ENCODE measurements around the gene RFX3. TPM values are rescaled to one million over a fixed set of nuclear protein-coding genes. Genes with fewer than 3 reads are reported as not detected.

Gene RFX3
- 0.89 to 2.1 TPM (median 1.6 TPM) in 5 replicates for total RNA-seq (2022; extraction: Qiagen RNA extraction; ENCODE audit: low read depth)

DNA sequence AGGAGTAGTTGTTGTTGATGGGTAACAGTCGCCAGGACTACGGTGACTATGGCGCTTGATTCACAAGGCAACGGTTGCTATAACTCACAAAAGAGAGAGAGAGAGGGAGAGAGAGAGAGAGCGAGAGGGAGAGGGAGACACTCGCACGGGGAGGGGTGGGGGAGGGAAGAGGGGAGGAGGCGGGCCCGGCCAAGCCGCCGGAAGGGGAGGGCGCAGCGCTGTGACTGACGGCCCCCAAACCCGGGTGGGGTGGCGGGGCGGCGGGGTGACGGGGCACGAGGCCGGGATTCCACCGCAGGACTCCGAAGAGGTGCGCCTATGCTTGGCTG, at the start of gene RFX3:
Gene RFX3 (minus strand): TSS at position 166 of the 329 bp plus-strand sequence. CDS start 130,413 bp downstream, outside the sequence.

